Measurements from ENCODE around the gene CIART. TPM values are rescaled to one million over a fixed set of nuclear protein-coding genes. Genes with fewer than 3 reads are reported as not detected.

CIART gene
- total and polyA plus RNA-seq, 2 donors (not counting 3 experiments of a cell fraction or from before 2014, with no cell fraction given) = 2.4 to 4.3 TPM

DNA sequence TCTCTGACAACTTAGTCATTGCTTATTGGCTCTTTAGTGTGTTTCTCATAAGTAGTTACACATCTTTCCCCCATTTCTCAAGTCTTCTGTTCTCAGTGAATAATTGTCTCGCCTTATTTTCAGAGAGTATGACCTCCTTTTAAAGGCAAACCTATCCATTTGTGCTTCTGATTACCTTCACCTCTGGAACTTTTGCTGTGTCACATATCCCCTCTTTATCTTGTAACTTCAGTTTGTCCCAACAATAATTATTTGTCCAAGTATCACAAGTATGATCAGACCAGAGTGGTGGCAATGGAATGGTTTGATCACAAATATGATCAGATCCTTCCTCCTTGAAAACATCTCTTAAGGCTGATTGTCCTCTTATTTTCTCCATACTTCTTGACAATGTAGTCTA is 6.0 kb downstream of the CIART start:
- TF ChIP-seq EZH2 (IDR thresholded peaks at IDR 0.05; ENCODE audit: borderline replicate concordance, low read depth, low read length, severe bottlenecking) = no peak
- TF ChIP-seq GATA2 (IDR thresholded peaks at IDR 0.05; ENCODE audit: insufficient read depth, insufficient read length, low read depth, low read length) = no peak
- no peak for TF ChIP-seq MYC (IDR thresholded peaks at IDR 0.05; ENCODE audit: low read depth, low read length)
- no peak for TF ChIP-seq FOS (IDR thresholded peaks at IDR 0.05; ENCODE audit: borderline replicate concordance, insufficient read depth, low read length)
- no peak for TF ChIP-seq POLR2AphosphoS5 (IDR thresholded peaks at IDR 0.05; ENCODE audit: insufficient read depth, low read depth, low read length)
- no peak for TF ChIP-seq POLR2A (IDR thresholded peaks at IDR 0.05; ENCODE audit: low read depth, low read length)
- TF ChIP-seq, protein P1, sequence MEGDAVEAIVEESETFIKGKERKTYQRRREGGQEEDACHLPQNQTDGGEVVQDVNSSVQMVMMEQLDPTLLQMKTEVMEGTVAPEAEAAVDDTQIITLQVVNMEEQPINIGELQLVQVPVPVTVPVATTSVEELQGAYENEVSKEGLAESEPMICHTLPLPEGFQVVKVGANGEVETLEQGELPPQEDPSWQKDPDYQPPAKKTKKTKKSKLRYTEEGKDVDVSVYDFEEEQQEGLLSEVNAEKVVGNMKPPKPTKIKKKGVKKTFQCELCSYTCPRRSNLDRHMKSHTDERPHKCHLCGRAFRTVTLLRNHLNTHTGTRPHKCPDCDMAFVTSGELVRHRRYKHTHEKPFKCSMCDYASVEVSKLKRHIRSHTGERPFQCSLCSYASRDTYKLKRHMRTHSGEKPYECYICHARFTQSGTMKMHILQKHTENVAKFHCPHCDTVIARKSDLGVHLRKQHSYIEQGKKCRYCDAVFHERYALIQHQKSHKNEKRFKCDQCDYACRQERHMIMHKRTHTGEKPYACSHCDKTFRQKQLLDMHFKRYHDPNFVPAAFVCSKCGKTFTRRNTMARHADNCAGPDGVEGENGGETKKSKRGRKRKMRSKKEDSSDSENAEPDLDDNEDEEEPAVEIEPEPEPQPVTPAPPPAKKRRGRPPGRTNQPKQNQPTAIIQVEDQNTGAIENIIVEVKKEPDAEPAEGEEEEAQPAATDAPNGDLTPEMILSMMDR (IDR thresholded peaks at IDR 0.05; ENCODE audit: extremely low read depth in 1 of 2, insufficient read depth in 1 of 2, low read depth in 1 of 2, low read length in 2 of 2) = no peak
- TF ChIP-seq MAX (IDR thresholded peaks at IDR 0.05; ENCODE audit: insufficient read depth, insufficient read length) = no peak
- TF ChIP-seq JUN (IDR thresholded peaks at IDR 0.05; ENCODE audit: borderline replicate concordance, insufficient read depth, insufficient read length, low read depth) = no peak
- H3K4me3 ChIP-seq (replicated peaks in 1 of 3; ENCODE audit: insufficient read depth in 1 of 3, low read depth in 1 of 3, low read length in 3 of 3) = no peak overlapping the region
- no TSS peak for BruUV-seq (replicated peaks)
- ChIA-PET POLR2A (no interaction called here), CTCF (interaction anchor here (1.0 to 3.5 kb wide), 2 partner anchors 33 to 686 kb away, joined by 3 to 14 read pairs; partner anchors contain the start of gene CERS2)
- no peaks in the 10 kb centered on the region for H3K9me3 ChIP-seq (replicated peaks; ENCODE audit: control insufficient read depth, insufficient read depth, low read length)
- dilution Hi-C loops (cut with MboI; ENCODE audit: extremely low pct_ligation_motif_present, low sequenced_read_pairs) (no loop called here), intact Hi-C loops (cut with micrococcal nuclease) (no loop called here)
- no peaks in the 10 kb centered on the region for H3K79me2 ChIP-seq (ENCODE audit: control insufficient read depth, insufficient read depth, low read length)
- no peak for FAIRE-seq
- no peak overlapping the region for H2AFZ ChIP-seq (ENCODE audit: low read depth, low read length)
- DNase-seq (ENCODE audit: low read depth, low spot score) = no peak
- no peak overlapping the region for H3K27ac ChIP-seq (ENCODE audit: insufficient read depth, low read depth, low read length)
- peaks cover 6% of the 10 kb centered on the region for H3K4me1 ChIP-seq (ENCODE audit: control insufficient read depth, extremely low read depth, insufficient read depth, low read length)
- no peak overlapping the region for H3K9ac ChIP-seq (replicated peaks; ENCODE audit: extremely low read depth, insufficient read depth, low read length)
- no peaks in the 10 kb centered on the region for H4K20me1 ChIP-seq (replicated peaks; ENCODE audit: control insufficient read depth, extremely low read depth, insufficient read depth, low read length)
- peaks cover 0 to 6% of the 10 kb centered on the region in 2 experiments for H3K27me3 ChIP-seq (ENCODE audit: control insufficient read depth in 2 of 2, insufficient read depth in 2 of 2, low read length in 2 of 2)
- no peak overlapping the region for H3K4me2 ChIP-seq (ENCODE audit: insufficient read depth, low read length)
- no peaks in the 10 kb centered on the region for H3K36me3 ChIP-seq (ENCODE audit: control insufficient read depth in 2 of 2, extremely low read depth in 1 of 2, insufficient read depth in 2 of 2, low read length in 2 of 2)
- no peaks in the 10 kb centered on the region for H3K9me1 ChIP-seq (replicated peaks; ENCODE audit: control insufficient read depth, extremely low read depth, insufficient read depth, low read length)
